Measurements from ENCODE around the gene DYNC2H1.

The DYNC2H1 gene

GRCh38 chr11:103486604-103487003, 377.4 kb downstream of the DYNC2H1 start:
- TF ChIP-seq ZBTB7A (IDR thresholded peaks at IDR 0.05; ENCODE audit: low read depth), result no peak
- no peak for TF ChIP-seq NFIC (IDR thresholded peaks at IDR 0.05)
- no peak for TF ChIP-seq CEBPB (IDR thresholded peaks at IDR 0.05)

GRCh38 chr11:103487113-103487512, 377.9 kb downstream of the DYNC2H1 start:
- TF ChIP-seq CEBPB (IDR thresholded peaks at IDR 0.05), result no peak
- no peak for TF ChIP-seq REST (IDR thresholded peaks at IDR 0.05; ENCODE audit: low read depth)
- TF ChIP-seq EP300 (IDR thresholded peaks at IDR 0.05; ENCODE audit: borderline replicate concordance), result no peak
- TF ChIP-seq RAD21 (IDR thresholded peaks at IDR 0.05; ENCODE audit: low read depth), result no peak
- no peak for TF ChIP-seq FOXM1 (IDR thresholded peaks at IDR 0.05; ENCODE audit: borderline replicate concordance, low read depth)
- no peak for TF ChIP-seq TCF12 (IDR thresholded peaks at IDR 0.05; ENCODE audit: low read depth)
- TF ChIP-seq TEAD4 (IDR thresholded peaks at IDR 0.05), result no peak
- TF ChIP-seq USF1 (IDR thresholded peaks at IDR 0.05), result no peak

- TF ChIP-seq CEBPB (IDR thresholded peaks at IDR 0.05), result no peak
- TF ChIP-seq TEAD4 (IDR thresholded peaks at IDR 0.05), result no peak
- no peak for TF ChIP-seq TAF1 (IDR thresholded peaks at IDR 0.05; ENCODE audit: low read depth)
- no peak for TF ChIP-seq ZBTB7A (IDR thresholded peaks at IDR 0.05; ENCODE audit: low read depth)
- TF ChIP-seq EP300 (IDR thresholded peaks at IDR 0.05; ENCODE audit: borderline replicate concordance), result no peak
- no peak for TF ChIP-seq FOXM1 (IDR thresholded peaks at IDR 0.05; ENCODE audit: borderline replicate concordance, low read depth)
- no peak for TF ChIP-seq MAX (IDR thresholded peaks at IDR 0.05)
- TF ChIP-seq REST (IDR thresholded peaks at IDR 0.05; ENCODE audit: low read depth), result no peak
- no peak for TF ChIP-seq USF1 (IDR thresholded peaks at IDR 0.05)
- no peak for TF ChIP-seq YY1 (IDR thresholded peaks at IDR 0.05; ENCODE audit: low read depth)
- TF ChIP-seq CREB1 (IDR thresholded peaks at IDR 0.05; ENCODE audit: low read depth), result no peak
- TF ChIP-seq RAD21 (IDR thresholded peaks at IDR 0.05; ENCODE audit: low read depth), result no peak
- no peak for TF ChIP-seq EGR1 (IDR thresholded peaks at IDR 0.05)
- no peak for TF ChIP-seq TCF12 (IDR thresholded peaks at IDR 0.05; ENCODE audit: low read depth)
- TF ChIP-seq NFIC (IDR thresholded peaks at IDR 0.05), result no peak
These were observed 378.8 kb downstream of the DYNC2H1 start for GRCh38 chr11:103488031-103488461.

GRCh38 chr11:103488579-103488978, 379.4 kb downstream of the DYNC2H1 start:
- TF ChIP-seq ZBTB7A (IDR thresholded peaks at IDR 0.05; ENCODE audit: low read depth) (no peak), FOXM1 (IDR thresholded peaks at IDR 0.05; ENCODE audit: borderline replicate concordance, low read depth) (no peak), RAD21 (IDR thresholded peaks at IDR 0.05; ENCODE audit: low read depth) (no peak), EP300 (IDR thresholded peaks at IDR 0.05; ENCODE audit: borderline replicate concordance) (no peak), REST (IDR thresholded peaks at IDR 0.05; ENCODE audit: low read depth) (no peak), YY1 (IDR thresholded peaks at IDR 0.05; ENCODE audit: low read depth) (no peak), CEBPB (IDR thresholded peaks at IDR 0.05) (no peak), EGR1 (IDR thresholded peaks at IDR 0.05) (no peak), TAF1 (IDR thresholded peaks at IDR 0.05; ENCODE audit: low read depth) (no peak), NFIC (IDR thresholded peaks at IDR 0.05) (no peak), USF1 (IDR thresholded peaks at IDR 0.05) (no peak), CREB1 (IDR thresholded peaks at IDR 0.05; ENCODE audit: low read depth) (no peak)

GRCh38 chr11:103491777-103492176, 382.6 kb downstream of the DYNC2H1 start:
- no peak for TF ChIP-seq MAX (IDR thresholded peaks at IDR 0.05)
- TF ChIP-seq TAF1 (IDR thresholded peaks at IDR 0.05; ENCODE audit: low read depth), result no peak
- no peak for TF ChIP-seq CREB1 (IDR thresholded peaks at IDR 0.05; ENCODE audit: low read depth)
- no peak for TF ChIP-seq TCF12 (IDR thresholded peaks at IDR 0.05; ENCODE audit: low read depth)
- no peak for TF ChIP-seq CEBPB (IDR thresholded peaks at IDR 0.05)
- TF ChIP-seq USF1 (IDR thresholded peaks at IDR 0.05), result no peak
- no peak for TF ChIP-seq ZBTB7A (IDR thresholded peaks at IDR 0.05; ENCODE audit: low read depth)
- TF ChIP-seq RAD21 (IDR thresholded peaks at IDR 0.05; ENCODE audit: low read depth), result no peak
- no peak for TF ChIP-seq YY1 (IDR thresholded peaks at IDR 0.05; ENCODE audit: low read depth)
- no peak for TF ChIP-seq REST (IDR thresholded peaks at IDR 0.05; ENCODE audit: low read depth)

Data from Ishikawa (cell line).